Nephron progenitor cell (in vitro differentiated cells): ENCODE measurements around the gene SVIP.

Source experiments
- DNase-seq: peaks from one replicate; pipeline ENCODE4 v3.0.0; 2021
- H3K27ac Mint-ChIP-seq: 2 replicates; pipeline ENCODE4 v1.8.0; 2021; ENCODE audit warnings: mild to moderate bottlenecking, moderate library complexity, mixed read lengths
- H3K27me3 Mint-ChIP-seq: 2 replicates; pipeline ENCODE4 v1.8.0; 2021; ENCODE audit warnings: mild to moderate bottlenecking, low read depth, mixed read lengths; ENCODE audit not compliant: poor library complexity
- H3K36me3 Mint-ChIP-seq: 2 replicates; pipeline ENCODE4 v1.8.0; 2021; ENCODE audit warnings: low read depth, mixed read lengths
- H3K4me1 Mint-ChIP-seq: 2 replicates; pipeline ENCODE4 v1.8.0; 2021; ENCODE audit warnings: mixed read lengths
- H3K4me3 Mint-ChIP-seq: 2 replicates; pipeline ENCODE4 v1.8.0; 2021; ENCODE audit warnings: mild to moderate bottlenecking, moderate library complexity, mixed read lengths
- H3K9me3 Mint-ChIP-seq: 2 replicates; pipeline ENCODE4 v1.8.0; 2021; ENCODE audit warnings: mild to moderate bottlenecking, moderate library complexity, mixed read lengths
- CTCF ChIP-seq: fragments of 200-600 bp; sonication (generic); IDR thresholded peaks from 2 replicates; pipeline ENCODE4 v1.5.0; 2021; ENCODE audit warnings: antibody characterized with exemption

The SVIP gene

GRCh38 chr11:22860241-22860640, 30.6 kb upstream of the SVIP start, which contains the start of gene CCDC179:
Gene CCDC179 (minus strand): TSS chr11:22860474. CDS start chr11:22860421, 53 bp downstream.
- Mint-ChIP-seq H3K4me3 (no peak within 1 kb of the TSS), H3K9me3 (no peaks in the 10 kb centered on the region), H3K36me3 (no peaks in the 10 kb centered on the region), H3K4me1 (no peaks in the 10 kb centered on the region), H3K27me3 (peaks cover 4% of the 10 kb centered on the region), H3K27ac (no peak within 1 kb of the TSS)
- DNase-seq = no peak
- TF ChIP-seq CTCF = no peak

GRCh38 chr11:22859756-22860155, 30.2 kb upstream of the SVIP start:
- Mint-ChIP-seq H3K36me3 (no peaks in the 10 kb centered on the region), H3K27ac (no peak overlapping the region)
- no peak for DNase-seq

GRCh38 chr11:22851477-22851876, 21.9 kb upstream of the SVIP start:
- DNase-seq = no peak
- Mint-ChIP-seq H3K27ac (no peak overlapping the region), H3K9me3 (no peaks in the 10 kb centered on the region), H3K36me3 (no peaks in the 10 kb centered on the region), H3K4me1 (no peaks in the 10 kb centered on the region), H3K27me3 (peaks cover 4% of the 10 kb centered on the region), H3K4me3 (no peak overlapping the region)
- TF ChIP-seq CTCF = no peak

More at GRCh38 chr11:22859756-22860155, 30.2 kb upstream of the SVIP start:
- H3K4me3 Mint-ChIP-seq = no peak overlapping the region
- H3K27me3 Mint-ChIP-seq = peaks cover 4% of the 10 kb centered on the region
- no peaks in the 10 kb centered on the region for H3K9me3 Mint-ChIP-seq
- TF ChIP-seq CTCF = no peak
- H3K4me1 Mint-ChIP-seq = no peaks in the 10 kb centered on the region

GRCh38 chr11:22846726-22847125, 17.1 kb upstream of the SVIP start:
- no peaks in the 10 kb centered on the region for H3K36me3 Mint-ChIP-seq
- no peak for DNase-seq
- H3K27ac Mint-ChIP-seq = no peak overlapping the region

GRCh38 chr11:22832315-22833015, 2.9 kb upstream of the SVIP start:
- DNase-seq = no peak
- Mint-ChIP-seq H3K36me3 (no peaks in the 10 kb centered on the region), H3K27ac (no peak overlapping the region), H3K4me3 (no peak overlapping the region), H3K27me3 (peaks cover 17% of the 10 kb centered on the region), H3K9me3 (no peaks in the 10 kb centered on the region), H3K4me1 (peaks cover 15% of the 10 kb centered on the region)
- TF ChIP-seq CTCF = no peak

More at GRCh38 chr11:22846726-22847125, 17.1 kb upstream of the SVIP start:
- no peaks in the 10 kb centered on the region for H3K9me3 Mint-ChIP-seq
- no peak overlapping the region for H3K4me3 Mint-ChIP-seq
- TF ChIP-seq CTCF = no peak
- H3K27me3 Mint-ChIP-seq = peaks cover 4% of the 10 kb centered on the region
- no peaks in the 10 kb centered on the region for H3K4me1 Mint-ChIP-seq

GRCh38 chr11:22830082-22830414, 447 bp upstream of the SVIP start:
- peak overlapping the region; percentile 90 for H3K4me3 Mint-ChIP-seq
- H3K27me3 Mint-ChIP-seq = peaks cover 17% of the 10 kb centered on the region
- no peak for TF ChIP-seq CTCF
- DNase-seq = no peak
- no peaks in the 10 kb centered on the region for H3K36me3 Mint-ChIP-seq
- H3K4me1 Mint-ChIP-seq = peaks cover 15% of the 10 kb centered on the region
- H3K9me3 Mint-ChIP-seq = no peaks in the 10 kb centered on the region
- H3K27ac Mint-ChIP-seq = no peak overlapping the region
